Measurements from ENCODE around the gene ODF2.

Gene ODF2

GRCh38 chr9:128528445-128529160 lies 72.8 kb downstream of the ODF2 start:
- no peak for DNase-seq (ENCODE audit: low read depth)

GRCh38 chr9:128529191-128529590 lies 73.4 kb downstream of the ODF2 start:
- no peak for DNase-seq (ENCODE audit: low read depth)

GRCh38 chr9:128532581-128532980 lies 76.8 kb downstream of the ODF2 start:
- no peak for DNase-seq (ENCODE audit: low read depth)

- no peak for DNase-seq (ENCODE audit: low read depth)
Observed at GRCh38 chr9:128540634-128541360, 85.0 kb downstream of the ODF2 start.

GRCh38 chr9:128546504-128546903 lies 90.7 kb downstream of the ODF2 start:
- no peak for DNase-seq (ENCODE audit: low read depth)

GRCh38 chr9:128548876-128549275 lies 93.1 kb downstream of the ODF2 start:
- DNase-seq (ENCODE audit: low read depth): no peak

- DNase-seq (ENCODE audit: low read depth): no peak
Observed at GRCh38 chr9:128550226-128550625, 94.4 kb downstream of the ODF2 start.

Measured in T follicular helper cell (primary cell).